GM23338 (cell line): ENCODE data around the gene USP48. TPM values are rescaled to one million over a fixed set of nuclear protein-coding genes. Genes with fewer than 3 reads are reported as not detected.

Experiments
- ATAC-seq: fragments of 200-7000 bp; cut with Tn5 transposase; 3 replicates; pipeline ENCODE4 v1.9.1; 2020
- DNase-seq: peaks from one replicate; pipeline ENCODE4 v3.0.0-alpha.2; 2015; ENCODE audit warnings: low spot score
- H2AFZ ChIP-seq: fragments of 200-600 bp; sonication (generic); 2 replicates; pipeline ENCODE4 v1.8.0; 2016; ENCODE audit warnings: antibody characterized with exemption, mild to moderate bottlenecking, moderate library complexity
- H3F3A ChIP-seq: fragments of 200-600 bp; sonication (generic); replicated peaks from 2 replicates; pipeline ENCODE4 v1.8.0; 2017; ENCODE audit warnings: antibody characterized with exemption, mixed run types, low read depth
- H3K27ac ChIP-seq: fragments of 200-600 bp; sonication (generic); 2 replicates; pipeline ENCODE4 v1.6.1; 2016; ENCODE audit warnings: low read depth
- H3K27me3 ChIP-seq: fragments of 200-600 bp; sonication (generic); 2 replicates; pipeline ENCODE4 v1.8.0; 2016; ENCODE audit warnings: mild to moderate bottlenecking, mixed run types, moderate library complexity; ENCODE audit not compliant: insufficient read depth
- H3K36me3 ChIP-seq: fragments of 200-600 bp; sonication (generic); 2 replicates; pipeline ENCODE4 v1.8.0; 2016; ENCODE audit warnings: mild to moderate bottlenecking; ENCODE audit not compliant: insufficient read depth
- H3K4me1 ChIP-seq: fragments of 200-600 bp; sonication (generic); 2 replicates; pipeline ENCODE4 v1.8.0; 2016; ENCODE audit warnings: mild to moderate bottlenecking, moderate library complexity; ENCODE audit not compliant: insufficient read depth
- H3K4me2 ChIP-seq: fragments of 200-600 bp; sonication (generic); 2 replicates; pipeline ENCODE4 v1.7.1; 2017; ENCODE audit warnings: mixed run types
- H3K4me3 ChIP-seq: fragments of 200-600 bp; sonication (generic); 2 replicates; pipeline ENCODE4 v1.6.1; 2016; ENCODE audit warnings: mixed run types
- H3K79me2 ChIP-seq: fragments of 200-600 bp; sonication (generic); replicated peaks from 2 replicates; pipeline ENCODE4 v1.8.0; 2017; ENCODE audit warnings: mild to moderate bottlenecking; ENCODE audit not compliant: insufficient read depth
- H3K9me2 ChIP-seq: fragments of 200-600 bp; sonication (generic); 2 replicates; pipeline ENCODE4 v1.8.0; 2017; ENCODE audit not compliant: insufficient read depth
- H4K20me1 ChIP-seq: fragments of 200-600 bp; sonication (generic); replicated peaks from 2 replicates; pipeline ENCODE4 v1.8.0; 2017; ENCODE audit warnings: mild to moderate bottlenecking; ENCODE audit not compliant: insufficient read depth
- H3K27ac Mint-ChIP-seq: 2 replicates; pipeline ENCODE4 v1.8.0; 2020; ENCODE audit warnings: inconsistent platforms, mild to moderate bottlenecking, moderate library complexity, mixed read lengths
- H3K27me3 Mint-ChIP-seq: 3 replicates; pipeline ENCODE4 v1.8.0; 2022; ENCODE audit warnings: low read depth, mild to moderate bottlenecking, moderate library complexity, mixed read lengths, inconsistent platforms; ENCODE audit not compliant: insufficient read depth, poor library complexity
- H3K36me3 Mint-ChIP-seq: 3 replicates; pipeline ENCODE4 v1.8.0; 2021; ENCODE audit warnings: low read depth, mild to moderate bottlenecking, inconsistent platforms, moderate library complexity, mixed read lengths
- H3K4me1 Mint-ChIP-seq: 3 replicates; pipeline ENCODE4 v1.8.0; 2020; ENCODE audit warnings: mild to moderate bottlenecking, inconsistent platforms, mixed read lengths
- H3K4me3 Mint-ChIP-seq: 3 replicates; pipeline ENCODE4 v1.8.0; 2021; ENCODE audit warnings: moderate library complexity, mild to moderate bottlenecking, inconsistent platforms, mixed read lengths
- H3K9me3 Mint-ChIP-seq: 3 replicates; pipeline ENCODE4 v1.8.0; 2020; ENCODE audit warnings: moderate library complexity, mild to moderate bottlenecking, inconsistent platforms, mixed read lengths
- EZH2 ChIP-seq: fragments of 200-600 bp; sonication (generic); IDR thresholded peaks from one replicate; pipeline ENCODE4 v1.8.0; 2017; ENCODE audit warnings: antibody characterized with exemption, mild to moderate bottlenecking, low read depth; ENCODE audit not compliant: unreplicated experiment
- JUNB ChIP-seq: IDR thresholded peaks from one replicate; pipeline ENCODE4 v1.6.1; 2016; ENCODE audit warnings: antibody characterized with exemption; ENCODE audit not compliant: unreplicated experiment
- POLR2AphosphoS5 ChIP-seq: IDR thresholded peaks from 2 replicates; pipeline ENCODE4 v1.6.1; 2016; ENCODE audit warnings: antibody characterized with exemption, low read depth
- ZNF114 ChIP-seq: fragments of 250-450 bp; sonication (Bioruptor Pico); IDR thresholded peaks from 2 replicates; pipeline ENCODE4 v1.5.0; 2020; ENCODE audit warnings: mild to moderate bottlenecking, moderate library complexity
- ZNF331 ChIP-seq: fragments of 250-450 bp; sonication (Bioruptor Pico); IDR thresholded peaks from 2 replicates; pipeline ENCODE4 v1.5.0; 2020; ENCODE audit warnings: low read depth, mild to moderate bottlenecking, moderate library complexity
- polyA plus RNA-seq: library from polyadenylated mRNA; unstranded; fragments of >200 nt; fragmentation: Nextera tagmentation; extraction: Ambion mirVana; gene quantifications from 2 replicates; pipeline ENCODE4 v1.2.1, GENCODE V29; 2016
- total RNA-seq: library from RNA; depleted of rRNA; stranded (reverse); fragments of >200 nt; shearing (Covaris generic); gene quantifications from 2 replicates; pipeline ENCODE4 v1.2.3, GENCODE V29; 2014
- TF ChIP-seq, protein P1 (sequence below): IDR thresholded peaks from 2 replicates; pipeline ENCODE4 v1.6.1; 2016; ENCODE audit warnings: antibody characterized with exemption
- TF ChIP-seq, protein P2 (sequence below), 2 experiments: fragments of 200-600 bp in 1 of 2; sonication (generic) in 1 of 2; conservative IDR thresholded peaks; 2 replicates each; pipeline versions ENCODE4 v1.5.1 to v1.6.1; 2016 to 2017; ENCODE audit warnings: antibody characterized with exemption in 2 of 2, low read depth in 2 of 2, mild to moderate bottlenecking in 2 of 2, moderate library complexity in 1 of 2
- TF ChIP-seq, protein P3 (sequence below): IDR thresholded peaks from one replicate; pipeline ENCODE4 v1.6.1; 2018; ENCODE audit warnings: antibody characterized with exemption; ENCODE audit not compliant: unreplicated experiment

Gene USP48
- total and polyA plus RNA-seq, 2 experiments from 2014 or later: 85.9 to 151 TPM

DNA sequence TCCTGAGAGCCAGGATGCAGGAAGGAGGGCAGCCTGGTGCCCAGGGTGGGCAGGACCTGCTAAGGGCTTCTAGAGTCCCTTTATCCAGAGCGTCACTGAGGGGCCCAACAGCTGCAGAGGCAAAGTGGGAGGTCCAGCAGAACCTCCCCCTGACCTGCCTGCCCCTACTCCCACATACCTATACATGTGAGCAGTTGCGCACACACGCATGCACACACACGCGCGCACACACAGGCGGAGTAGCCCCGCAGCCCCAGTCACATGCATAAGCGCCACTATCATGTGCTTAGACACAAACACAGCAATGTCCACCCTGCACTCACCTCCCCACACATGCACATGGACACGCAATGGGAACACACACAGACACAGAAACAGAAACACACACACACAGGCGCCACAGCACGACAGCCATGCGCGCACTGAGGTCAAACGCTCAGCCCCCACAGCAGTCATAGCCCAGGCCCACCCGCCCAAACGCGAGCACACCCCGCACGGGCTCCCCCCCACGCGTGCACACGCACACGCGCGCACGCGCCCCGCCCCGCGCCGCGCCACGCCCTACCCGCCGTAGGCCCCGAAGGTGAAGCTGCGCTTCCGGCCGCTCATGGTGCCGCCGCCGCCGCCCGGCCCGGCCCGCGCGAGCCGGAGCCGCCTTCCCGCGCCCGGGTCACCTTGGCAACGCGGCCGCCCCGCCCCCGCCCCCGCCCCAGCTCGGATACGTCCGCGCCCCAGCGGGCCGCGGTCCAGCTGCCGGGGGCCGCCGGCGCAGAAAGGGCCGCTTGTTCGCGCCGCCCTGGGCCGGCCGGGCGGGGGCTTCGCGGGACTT, 131.5 kb downstream of the USP48 start:
- Mint-ChIP-seq H3K9me3 (no peaks in the 10 kb centered on the region), H3K27me3 (peaks cover 28% of the 10 kb centered on the region), H3K27ac (0 out of 2 replicates have a peak overlapping the region, but pooled peaks have one; percentile 12), H3K4me1 (peaks cover 15% of the 10 kb centered on the region), H3K36me3 (no peaks in the 10 kb centered on the region), H3K4me3 (peak overlapping the region; percentile 86)
- TF ChIP-seq POLR2AphosphoS5 (0 out of 2 replicates have a peak, but pooled peaks have one; percentile 10), ZNF114 (CRISPR knock-in tag) (no peak)
- Histone ChIP-seq H3K27ac (no peak overlapping the region), H4K20me1 (no peaks in the 10 kb centered on the region), H3K27me3 (peaks cover 12% of the 10 kb centered on the region; the same call in 1 of the 2 replicates), H3K4me3 (peak overlapping the region; percentile 66), H3K36me3 (no peaks in the 10 kb centered on the region), H3K9me2 (no peaks in the 10 kb centered on the region), H3K4me1 (no peaks in the 10 kb centered on the region; the same call in 1 of the 2 replicates), H2AFZ (peak overlapping the region; percentile 52; the same call in 1 of the 2 replicates), H3K4me2 (peak overlapping the region; percentile 76), H3K79me2 (no peaks in the 10 kb centered on the region), H3F3A (peaks cover 8% of the 10 kb centered on the region)
- peak; percentile 27 for ATAC-seq
- DNase-seq: peak; percentile 83

DNA sequence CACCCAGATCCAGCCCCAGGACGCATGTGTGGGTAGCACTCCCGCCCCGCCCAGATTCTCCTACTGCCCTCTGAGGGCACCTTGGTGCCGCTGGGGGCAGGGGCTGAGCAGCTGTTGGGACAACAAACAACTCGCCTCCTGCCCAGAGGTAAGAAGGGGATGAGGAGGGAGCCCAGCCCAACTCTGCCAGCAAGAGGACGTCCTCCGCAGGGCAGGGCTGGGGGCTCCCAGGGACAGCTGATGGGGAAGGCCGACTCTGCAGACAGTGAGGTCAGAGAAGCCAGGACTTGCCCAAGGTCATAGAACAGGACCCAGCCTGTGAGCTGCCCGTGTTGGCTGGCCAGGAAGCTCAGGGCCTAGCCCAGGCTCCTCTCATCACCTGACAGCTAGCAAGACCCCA, 132.5 kb downstream of the USP48 start:
- Histone ChIP-seq H4K20me1 (no peaks in the 10 kb centered on the region), H3K27me3 (peaks cover 12% of the 10 kb centered on the region; the same call in 1 of the 2 replicates), H3K4me3 (no peak overlapping the region), H3K36me3 (no peaks in the 10 kb centered on the region), H2AFZ (no peak overlapping the region), H3K79me2 (no peaks in the 10 kb centered on the region), H3K9me2 (no peaks in the 10 kb centered on the region), H3K4me2 (no peak overlapping the region), H3K27ac (no peak overlapping the region), H3K4me1 (no peaks in the 10 kb centered on the region; the same call in 1 of the 2 replicates), H3F3A (peaks cover 8% of the 10 kb centered on the region)
- no peaks in the 10 kb centered on the region for H3K9me3 Mint-ChIP-seq
- no peaks in the 10 kb centered on the region for H3K36me3 Mint-ChIP-seq
- peaks cover 15% of the 10 kb centered on the region for H3K4me1 Mint-ChIP-seq
- DNase-seq: no peak
- H3K27ac Mint-ChIP-seq: no peak overlapping the region
- H3K27me3 Mint-ChIP-seq: peaks cover 28% of the 10 kb centered on the region
- no peak for ATAC-seq
- H3K4me3 Mint-ChIP-seq: peak overlapping the region; percentile 86; the same call in 2 of the 3 replicates
- TF ChIP-seq, protein P1, sequence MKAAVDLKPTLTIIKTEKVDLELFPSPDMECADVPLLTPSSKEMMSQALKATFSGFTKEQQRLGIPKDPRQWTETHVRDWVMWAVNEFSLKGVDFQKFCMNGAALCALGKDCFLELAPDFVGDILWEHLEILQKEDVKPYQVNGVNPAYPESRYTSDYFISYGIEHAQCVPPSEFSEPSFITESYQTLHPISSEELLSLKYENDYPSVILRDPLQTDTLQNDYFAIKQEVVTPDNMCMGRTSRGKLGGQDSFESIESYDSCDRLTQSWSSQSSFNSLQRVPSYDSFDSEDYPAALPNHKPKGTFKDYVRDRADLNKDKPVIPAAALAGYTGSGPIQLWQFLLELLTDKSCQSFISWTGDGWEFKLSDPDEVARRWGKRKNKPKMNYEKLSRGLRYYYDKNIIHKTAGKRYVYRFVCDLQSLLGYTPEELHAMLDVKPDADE: no peak
- TF ChIP-seq ZNF114 (CRISPR knock-in tag) (no peak), POLR2AphosphoS5 (no peak), JUNB (no peak), EZH2 (no peak), ZNF331 (CRISPR knock-in tag) (no peak)
- TF ChIP-seq, protein P2, sequence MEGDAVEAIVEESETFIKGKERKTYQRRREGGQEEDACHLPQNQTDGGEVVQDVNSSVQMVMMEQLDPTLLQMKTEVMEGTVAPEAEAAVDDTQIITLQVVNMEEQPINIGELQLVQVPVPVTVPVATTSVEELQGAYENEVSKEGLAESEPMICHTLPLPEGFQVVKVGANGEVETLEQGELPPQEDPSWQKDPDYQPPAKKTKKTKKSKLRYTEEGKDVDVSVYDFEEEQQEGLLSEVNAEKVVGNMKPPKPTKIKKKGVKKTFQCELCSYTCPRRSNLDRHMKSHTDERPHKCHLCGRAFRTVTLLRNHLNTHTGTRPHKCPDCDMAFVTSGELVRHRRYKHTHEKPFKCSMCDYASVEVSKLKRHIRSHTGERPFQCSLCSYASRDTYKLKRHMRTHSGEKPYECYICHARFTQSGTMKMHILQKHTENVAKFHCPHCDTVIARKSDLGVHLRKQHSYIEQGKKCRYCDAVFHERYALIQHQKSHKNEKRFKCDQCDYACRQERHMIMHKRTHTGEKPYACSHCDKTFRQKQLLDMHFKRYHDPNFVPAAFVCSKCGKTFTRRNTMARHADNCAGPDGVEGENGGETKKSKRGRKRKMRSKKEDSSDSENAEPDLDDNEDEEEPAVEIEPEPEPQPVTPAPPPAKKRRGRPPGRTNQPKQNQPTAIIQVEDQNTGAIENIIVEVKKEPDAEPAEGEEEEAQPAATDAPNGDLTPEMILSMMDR (conservative IDR thresholded peaks at IDR 0.05; ENCODE audit: low read depth in 2 of 2): no peak
- TF ChIP-seq, protein P3, sequence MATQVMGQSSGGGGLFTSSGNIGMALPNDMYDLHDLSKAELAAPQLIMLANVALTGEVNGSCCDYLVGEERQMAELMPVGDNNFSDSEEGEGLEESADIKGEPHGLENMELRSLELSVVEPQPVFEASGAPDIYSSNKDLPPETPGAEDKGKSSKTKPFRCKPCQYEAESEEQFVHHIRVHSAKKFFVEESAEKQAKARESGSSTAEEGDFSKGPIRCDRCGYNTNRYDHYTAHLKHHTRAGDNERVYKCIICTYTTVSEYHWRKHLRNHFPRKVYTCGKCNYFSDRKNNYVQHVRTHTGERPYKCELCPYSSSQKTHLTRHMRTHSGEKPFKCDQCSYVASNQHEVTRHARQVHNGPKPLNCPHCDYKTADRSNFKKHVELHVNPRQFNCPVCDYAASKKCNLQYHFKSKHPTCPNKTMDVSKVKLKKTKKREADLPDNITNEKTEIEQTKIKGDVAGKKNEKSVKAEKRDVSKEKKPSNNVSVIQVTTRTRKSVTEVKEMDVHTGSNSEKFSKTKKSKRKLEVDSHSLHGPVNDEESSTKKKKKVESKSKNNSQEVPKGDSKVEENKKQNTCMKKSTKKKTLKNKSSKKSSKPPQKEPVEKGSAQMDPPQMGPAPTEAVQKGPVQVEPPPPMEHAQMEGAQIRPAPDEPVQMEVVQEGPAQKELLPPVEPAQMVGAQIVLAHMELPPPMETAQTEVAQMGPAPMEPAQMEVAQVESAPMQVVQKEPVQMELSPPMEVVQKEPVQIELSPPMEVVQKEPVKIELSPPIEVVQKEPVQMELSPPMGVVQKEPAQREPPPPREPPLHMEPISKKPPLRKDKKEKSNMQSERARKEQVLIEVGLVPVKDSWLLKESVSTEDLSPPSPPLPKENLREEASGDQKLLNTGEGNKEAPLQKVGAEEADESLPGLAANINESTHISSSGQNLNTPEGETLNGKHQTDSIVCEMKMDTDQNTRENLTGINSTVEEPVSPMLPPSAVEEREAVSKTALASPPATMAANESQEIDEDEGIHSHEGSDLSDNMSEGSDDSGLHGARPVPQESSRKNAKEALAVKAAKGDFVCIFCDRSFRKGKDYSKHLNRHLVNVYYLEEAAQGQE: no peak
